ENCODE measurements around the gene ROBO2. TPM values are rescaled to one million over a fixed set of nuclear protein-coding genes. Genes with fewer than 3 reads are reported as not detected.

ROBO2 gene
- total RNA-seq, 2 donors from 2014 or later: not detected

- H3K36me3 Mint-ChIP-seq (ENCODE audit: insufficient read depth in 2 of 2): no peaks in the 10 kb centered on the region
- DNase-seq: no peak
- no peaks in the 10 kb centered on the region for H3K27me3 Mint-ChIP-seq (ENCODE audit: low read depth)
- H3K4me1 Mint-ChIP-seq (ENCODE audit: low read depth): no peaks in the 10 kb centered on the region
- no peak overlapping the region for H3K27ac Mint-ChIP-seq
- H3K9me3 Mint-ChIP-seq: peaks cover 0 to 4% of the 10 kb centered on the region in 2 donors
- no peak for ATAC-seq (replicated peaks in 1 of 2)
- no peak overlapping the region for H3K4me3 Mint-ChIP-seq
These were observed 110.9 kb downstream of the ROBO2 start for GRCh38 chr3:77150759-77151158.

- no peak overlapping the region for H3K27ac Mint-ChIP-seq
These were observed 119.1 kb downstream of the ROBO2 start for GRCh38 chr3:77158730-77159581.

GRCh38 chr3:77160931-77161497, 121.1 kb downstream of the ROBO2 start:
- no peak overlapping the region for H3K27ac Mint-ChIP-seq
- H3K36me3 Mint-ChIP-seq (ENCODE audit: insufficient read depth in 2 of 2): no peaks in the 10 kb centered on the region
- no peaks in the 10 kb centered on the region for H3K4me1 Mint-ChIP-seq (ENCODE audit: low read depth)
- no peak overlapping the region for H3K4me3 Mint-ChIP-seq
- ATAC-seq (replicated peaks in 1 of 2) (no peak), DNase-seq (no peak)
- H3K9me3 Mint-ChIP-seq: peaks cover 2% of the 10 kb centered on the region in 2 donors
- no peaks in the 10 kb centered on the region for H3K27me3 Mint-ChIP-seq (ENCODE audit: low read depth)

More at GRCh38 chr3:77158730-77159581, 119.1 kb downstream of the ROBO2 start:
- no peaks in the 10 kb centered on the region for H3K27me3 Mint-ChIP-seq (ENCODE audit: low read depth)
- H3K9me3 Mint-ChIP-seq: peaks cover 2 to 9% of the 10 kb centered on the region in 2 donors
- no peak overlapping the region for H3K4me3 Mint-ChIP-seq
- H3K4me1 Mint-ChIP-seq (ENCODE audit: low read depth): no peaks in the 10 kb centered on the region
- no peaks in the 10 kb centered on the region for H3K36me3 Mint-ChIP-seq (ENCODE audit: insufficient read depth in 2 of 2)
- no peak for ATAC-seq (replicated peaks in 1 of 2)
- DNase-seq: no peak

GRCh38 chr3:77169823-77170222, 129.9 kb downstream of the ROBO2 start:
- H3K9me3 Mint-ChIP-seq: peaks cover 0 to 3% of the 10 kb centered on the region in 2 donors
- ATAC-seq (replicated peaks in 1 of 2) (no peak), DNase-seq (no peak)
- H3K4me1 Mint-ChIP-seq (ENCODE audit: low read depth): no peaks in the 10 kb centered on the region
- H3K4me3 Mint-ChIP-seq: no peak overlapping the region
- no peak overlapping the region for H3K27ac Mint-ChIP-seq
- H3K27me3 Mint-ChIP-seq (ENCODE audit: low read depth): no peaks in the 10 kb centered on the region
- H3K36me3 Mint-ChIP-seq (ENCODE audit: insufficient read depth in 2 of 2): no peaks in the 10 kb centered on the region

- H3K27me3 Mint-ChIP-seq (ENCODE audit: low read depth): no peaks in the 10 kb centered on the region
- peaks cover 7% of the 10 kb centered on the region in 2 donors for H3K9me3 Mint-ChIP-seq
- ATAC-seq (replicated peaks in 1 of 2) (no peak), DNase-seq (no peak)
- no peaks in the 10 kb centered on the region for H3K36me3 Mint-ChIP-seq (ENCODE audit: insufficient read depth in 2 of 2)
- no peaks in the 10 kb centered on the region for H3K4me1 Mint-ChIP-seq (ENCODE audit: low read depth)
- no peak overlapping the region for H3K4me3 Mint-ChIP-seq
- H3K27ac Mint-ChIP-seq: no peak overlapping the region
These were observed 131.1 kb downstream of the ROBO2 start for GRCh38 chr3:77171026-77171425.

GRCh38 chr3:77179762-77180161, 139.9 kb downstream of the ROBO2 start:
- H3K27me3 Mint-ChIP-seq (ENCODE audit: low read depth): no peaks in the 10 kb centered on the region
- ATAC-seq (replicated peaks in 1 of 2) (no peak), DNase-seq (no peak)
- H3K27ac Mint-ChIP-seq: no peak overlapping the region
- no peaks in the 10 kb centered on the region for H3K4me1 Mint-ChIP-seq (ENCODE audit: low read depth)
- no peak overlapping the region for H3K4me3 Mint-ChIP-seq
- H3K9me3 Mint-ChIP-seq: peaks cover 9% of the 10 kb centered on the region in 2 donors
- no peaks in the 10 kb centered on the region for H3K36me3 Mint-ChIP-seq (ENCODE audit: insufficient read depth in 2 of 2)

GRCh38 chr3:77182341-77182740, 142.4 kb downstream of the ROBO2 start:
- peaks cover 0 to 2% of the 10 kb centered on the region in 2 donors for H3K36me3 Mint-ChIP-seq (ENCODE audit: insufficient read depth in 2 of 2)
- peaks cover 9 to 11% of the 10 kb centered on the region in 2 donors for H3K9me3 Mint-ChIP-seq
- DNase-seq (no peak), ATAC-seq (replicated peaks in 1 of 2) (no peak)
- H3K27ac Mint-ChIP-seq: no peak overlapping the region
- H3K4me1 Mint-ChIP-seq (ENCODE audit: low read depth): no peaks in the 10 kb centered on the region
- H3K4me3 Mint-ChIP-seq: no peak overlapping the region
- no peaks in the 10 kb centered on the region for H3K27me3 Mint-ChIP-seq (ENCODE audit: low read depth)

GRCh38 chr3:77186319-77186718, 146.4 kb downstream of the ROBO2 start:
- Mint-ChIP-seq H3K4me1 (ENCODE audit: low read depth) (no peaks in the 10 kb centered on the region), H3K36me3 (ENCODE audit: insufficient read depth in 2 of 2) (peaks cover 0 to 2% of the 10 kb centered on the region in 2 donors), H3K27me3 (ENCODE audit: low read depth) (no peaks in the 10 kb centered on the region), H3K27ac (no peak overlapping the region), H3K9me3 (peaks cover 6 to 7% of the 10 kb centered on the region in 2 donors), H3K4me3 (no peak overlapping the region)
- no peak for ATAC-seq (replicated peaks in 1 of 2)
- no peak for DNase-seq

- peaks cover 0 to 2% of the 10 kb centered on the region in 2 donors for H3K36me3 Mint-ChIP-seq (ENCODE audit: insufficient read depth in 2 of 2)
- H3K27ac Mint-ChIP-seq: no peak overlapping the region
- no peak for DNase-seq
- no peaks in the 10 kb centered on the region for H3K27me3 Mint-ChIP-seq (ENCODE audit: low read depth)
- H3K4me3 Mint-ChIP-seq: no peak overlapping the region
- H3K4me1 Mint-ChIP-seq (ENCODE audit: low read depth): no peaks in the 10 kb centered on the region
- no peak for ATAC-seq (replicated peaks in 1 of 2)
- peaks cover 6 to 7% of the 10 kb centered on the region in 2 donors for H3K9me3 Mint-ChIP-seq
These were observed 146.8 kb downstream of the ROBO2 start for GRCh38 chr3:77186728-77187127.

- no peak for DNase-seq
- Mint-ChIP-seq H3K9me3 (peaks cover 6 to 7% of the 10 kb centered on the region in 2 donors), H3K4me3 (no peak overlapping the region)
These were observed 148.3 kb downstream of the ROBO2 start for GRCh38 chr3:77188210-77188609.

GRCh38 chr3:77189258-77189657, 149.4 kb downstream of the ROBO2 start:
- Mint-ChIP-seq H3K9me3 (peaks cover 6 to 7% of the 10 kb centered on the region in 2 donors), H3K36me3 (ENCODE audit: insufficient read depth in 2 of 2) (peaks cover 0 to 2% of the 10 kb centered on the region in 2 donors), H3K27me3 (ENCODE audit: low read depth) (no peaks in the 10 kb centered on the region), H3K4me3 (no peak overlapping the region), H3K27ac (no peak overlapping the region), H3K4me1 (ENCODE audit: low read depth) (no peaks in the 10 kb centered on the region)
- ATAC-seq (replicated peaks in 1 of 2) (no peak), DNase-seq (no peak)

More at GRCh38 chr3:77188210-77188609, 148.3 kb downstream of the ROBO2 start:
- Mint-ChIP-seq H3K27me3 (ENCODE audit: low read depth) (no peaks in the 10 kb centered on the region), H3K27ac (no peak overlapping the region), H3K4me1 (ENCODE audit: low read depth) (no peaks in the 10 kb centered on the region), H3K36me3 (ENCODE audit: insufficient read depth in 2 of 2) (peaks cover 0 to 2% of the 10 kb centered on the region in 2 donors)
- ATAC-seq (replicated peaks in 1 of 2): no peak

GRCh38 chr3:77189684-77190083, 149.8 kb downstream of the ROBO2 start:
- H3K4me1 Mint-ChIP-seq (ENCODE audit: low read depth): no peaks in the 10 kb centered on the region

GRCh38 chr3:77190374-77190773, 150.5 kb downstream of the ROBO2 start:
- H3K27ac Mint-ChIP-seq: no peak overlapping the region
- peaks cover 2% of the 10 kb centered on the region in 2 donors for H3K9me3 Mint-ChIP-seq
- DNase-seq (no peak), ATAC-seq (replicated peaks in 1 of 2) (no peak)
- no peak overlapping the region for H3K4me3 Mint-ChIP-seq
- no peaks in the 10 kb centered on the region for H3K27me3 Mint-ChIP-seq (ENCODE audit: low read depth)
- no peaks in the 10 kb centered on the region for H3K4me1 Mint-ChIP-seq (ENCODE audit: low read depth)
- H3K36me3 Mint-ChIP-seq (ENCODE audit: insufficient read depth in 2 of 2): no peaks in the 10 kb centered on the region

More at GRCh38 chr3:77189684-77190083, 149.8 kb downstream of the ROBO2 start:
- peaks cover 6 to 7% of the 10 kb centered on the region in 2 donors for H3K9me3 Mint-ChIP-seq
- H3K4me3 Mint-ChIP-seq: no peak overlapping the region
- no peaks in the 10 kb centered on the region for H3K27me3 Mint-ChIP-seq (ENCODE audit: low read depth)
- DNase-seq (no peak), ATAC-seq (replicated peaks in 1 of 2) (no peak)
- peaks cover 0 to 2% of the 10 kb centered on the region in 2 donors for H3K36me3 Mint-ChIP-seq (ENCODE audit: insufficient read depth in 2 of 2)
- H3K27ac Mint-ChIP-seq: no peak overlapping the region

Measured in activated T-cell treated with anti-CD3 and anti-CD28 coated beads, Interleukin-2, amount 50 U/mL, for 72 hours (primary cell).